ENCODE results near the gene DIPK2A.

DNA sequence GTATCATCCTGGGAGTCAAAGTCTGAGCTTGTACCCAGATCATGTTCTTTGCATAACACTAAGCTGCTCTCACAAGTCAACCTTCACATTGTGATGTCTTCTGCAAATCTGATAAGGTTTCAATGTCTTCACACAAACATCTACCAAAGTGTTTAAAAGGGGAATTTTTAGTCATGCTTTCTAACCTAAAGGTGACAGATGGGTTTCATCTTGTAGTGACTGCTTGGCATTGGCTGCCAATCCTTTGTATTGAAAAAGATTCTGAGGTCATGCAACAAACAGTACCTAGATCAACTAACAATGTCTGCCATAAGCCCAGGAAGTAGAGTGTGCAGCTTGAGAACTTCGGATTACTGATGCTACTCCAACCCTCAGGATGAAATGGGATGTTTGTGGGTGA is 43.6 kb upstream of the DIPK2A start:
- TF ChIP-seq SNAI1 (CRISPR knock-in tag; IDR thresholded peaks at IDR 0.05; ENCODE audit: borderline replicate concordance) (no peak), DR1 (CRISPR knock-in tag; IDR thresholded peaks at IDR 0.05) (no peak), TCF7L2 (IDR thresholded peaks at IDR 0.05; ENCODE audit: low read depth, low read length) (no peak), ZNF12 (CRISPR knock-in tag; IDR thresholded peaks at IDR 0.05) (no peak), CEBPB (IDR thresholded peaks at IDR 0.05; ENCODE audit: borderline replicate concordance, low read depth, low read length) (no peak)

Measured in HepG2 (cell line).